HG03064 (cell line): ENCODE measurements around the gene RGS6.

Experiments
- ATAC-seq: cut with Tn5 transposase; IDR thresholded peaks from one replicate; pipeline ENCODE4 v1.9.1; 2021; ENCODE audit warnings: low read depth; ENCODE audit not compliant: unreplicated experiment

RGS6 gene

DNA sequence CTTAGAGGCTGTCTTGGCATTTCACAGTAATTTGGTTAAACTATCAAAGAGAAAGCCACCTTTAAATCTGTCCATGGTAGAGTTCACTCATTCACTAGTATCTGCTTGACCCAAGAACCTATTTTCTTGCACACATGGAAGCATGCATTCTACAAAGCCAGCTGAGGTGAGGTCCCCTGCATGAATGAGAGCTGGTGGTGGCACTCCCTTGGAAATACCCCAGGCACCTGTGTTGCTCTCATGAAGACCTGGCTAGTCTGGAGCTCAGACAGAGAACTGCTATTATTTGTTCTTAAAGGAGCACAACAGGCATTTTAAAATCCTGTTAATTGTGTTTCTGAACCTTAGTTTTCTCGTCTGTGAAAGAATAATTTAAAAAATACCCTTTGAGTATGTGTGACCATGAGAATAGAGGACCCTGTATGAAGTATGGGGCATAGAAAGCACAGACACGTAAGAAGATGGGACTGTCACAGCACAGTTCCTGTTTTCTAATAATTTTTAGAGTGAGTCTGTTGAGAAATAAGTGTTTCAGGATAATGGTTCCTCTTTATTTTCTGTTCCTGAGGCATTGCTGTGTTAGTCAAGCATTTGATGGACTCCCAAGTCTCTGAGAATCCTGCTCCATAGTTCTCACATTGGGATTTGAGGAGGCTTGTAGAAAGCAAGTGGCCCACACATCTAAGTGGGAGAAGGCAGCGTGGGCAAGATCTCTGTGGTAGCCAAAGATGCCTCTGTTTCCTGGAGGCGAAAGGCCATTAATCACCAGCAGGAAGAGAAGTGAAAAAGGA is 10.9 kb downstream of the RGS6 start:
- ATAC-seq = no peak

DNA sequence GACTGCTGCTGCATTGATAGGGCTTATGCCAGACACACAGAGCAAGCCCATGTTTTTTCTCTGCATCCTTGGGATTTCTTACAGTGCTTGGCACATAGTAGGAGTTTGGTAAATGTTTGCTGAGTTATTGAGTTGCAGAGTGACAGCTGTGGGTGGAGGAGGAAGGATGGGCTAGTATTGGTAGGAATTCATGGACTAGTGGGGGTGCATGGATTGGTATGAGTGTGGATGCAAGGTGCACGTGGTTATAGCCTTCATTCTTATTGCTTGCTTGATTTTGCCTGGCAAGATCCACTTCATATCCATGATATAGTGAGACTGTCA is 11.4 kb downstream of the RGS6 start:
- ATAC-seq = no peak

DNA sequence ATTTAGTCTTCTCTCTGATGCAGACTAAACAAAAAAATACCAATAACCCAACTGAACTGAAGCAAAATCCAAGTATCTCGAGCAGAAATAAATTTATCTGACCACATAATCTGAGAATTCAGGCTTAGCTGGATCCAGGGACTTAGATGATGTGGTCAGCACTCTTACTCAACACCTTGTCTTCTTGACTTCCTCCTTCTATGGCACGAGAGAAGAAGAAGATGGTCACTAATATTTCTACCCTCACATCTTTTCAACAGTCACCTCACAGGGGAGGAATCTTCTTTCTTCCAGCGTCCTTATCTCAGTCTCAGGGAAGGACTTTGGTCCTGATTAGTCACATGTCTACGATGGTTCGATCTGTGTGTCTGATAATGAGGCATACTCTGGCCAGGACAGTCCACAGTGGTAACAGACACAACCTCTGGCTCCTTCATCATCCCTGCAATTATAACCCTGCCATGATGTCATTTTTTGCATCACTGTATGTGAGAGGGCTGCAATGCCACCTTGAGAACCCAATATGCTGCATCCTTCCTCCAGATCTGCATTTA is 15.8 kb downstream of the RGS6 start:
- no peak for ATAC-seq

DNA sequence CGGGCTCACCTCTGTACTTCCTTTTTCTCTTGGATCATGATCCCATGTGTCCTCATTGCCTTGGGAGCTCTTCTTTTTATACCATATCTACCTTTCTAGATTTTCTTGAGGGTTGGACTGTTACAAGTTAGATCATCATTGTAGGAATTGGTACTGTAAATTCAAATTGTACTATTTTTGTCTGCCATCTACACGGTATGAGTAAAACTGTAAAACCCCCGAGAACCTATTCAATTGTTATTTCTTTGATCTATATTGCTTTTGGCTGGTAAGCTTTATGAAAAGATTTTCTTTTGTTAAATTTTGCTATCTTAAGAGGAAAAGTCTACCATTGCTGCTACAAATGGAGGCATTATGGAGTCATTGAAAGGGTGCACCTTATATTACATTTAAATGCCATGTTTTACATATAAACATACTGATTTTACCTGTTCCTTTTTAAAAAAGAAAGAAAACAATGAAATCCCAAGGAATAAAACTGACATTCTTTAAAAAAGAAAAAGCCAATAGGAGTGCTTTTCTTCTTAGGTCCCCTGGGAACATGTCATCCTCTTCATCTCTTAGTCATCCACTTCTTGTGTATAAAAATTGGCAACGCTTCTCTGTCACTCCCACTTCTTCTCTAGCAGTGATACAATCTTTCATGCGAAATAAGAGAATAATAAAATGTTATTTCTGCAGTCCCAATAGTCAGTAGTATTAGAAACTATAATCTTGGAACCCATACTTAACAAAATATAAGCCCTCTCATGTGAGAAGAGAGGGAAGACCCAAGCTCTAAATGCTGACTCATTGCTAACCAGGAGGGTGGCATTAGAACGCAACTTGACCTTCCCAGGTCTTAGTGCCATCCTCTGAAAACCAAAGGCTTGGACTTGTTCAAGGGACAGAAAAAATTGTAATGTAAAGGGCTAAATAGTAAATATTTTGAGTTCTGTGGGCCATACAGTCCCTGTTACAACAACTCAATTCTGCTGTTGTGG is 20.4 kb downstream of the RGS6 start:
- no peak for ATAC-seq

DNA sequence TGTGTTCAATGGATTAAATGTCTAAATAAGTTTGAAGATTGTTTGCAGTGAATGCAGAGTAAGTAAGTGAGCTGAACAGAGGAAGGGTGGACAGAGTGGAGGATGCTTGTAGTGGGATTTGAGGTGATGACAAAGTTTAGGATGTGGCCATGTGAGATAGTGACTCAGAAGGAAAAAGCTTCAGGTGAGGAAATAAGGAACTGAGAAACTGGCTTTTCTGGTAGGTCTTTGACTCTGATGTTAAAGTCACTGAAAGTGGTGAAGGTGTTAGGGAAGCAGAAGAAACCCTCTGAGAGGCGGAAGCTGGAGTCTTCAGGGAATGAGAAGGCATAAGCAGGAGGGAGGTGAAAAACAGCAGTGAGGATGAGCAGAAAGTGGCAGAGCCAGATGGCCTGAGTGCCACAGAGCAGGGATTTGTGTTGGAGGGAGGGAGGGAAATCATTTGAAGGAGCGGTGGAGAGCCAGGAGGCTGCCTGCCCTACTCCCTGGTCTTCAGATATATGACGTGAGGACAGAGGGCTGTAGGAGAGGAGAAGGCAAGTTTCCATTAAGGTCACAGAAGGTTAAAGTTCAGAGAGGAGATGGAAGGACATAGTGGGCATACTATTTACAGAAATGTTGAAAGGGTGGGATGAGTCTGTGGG is 24.8 kb downstream of the RGS6 start:
- ATAC-seq = no peak

DNA sequence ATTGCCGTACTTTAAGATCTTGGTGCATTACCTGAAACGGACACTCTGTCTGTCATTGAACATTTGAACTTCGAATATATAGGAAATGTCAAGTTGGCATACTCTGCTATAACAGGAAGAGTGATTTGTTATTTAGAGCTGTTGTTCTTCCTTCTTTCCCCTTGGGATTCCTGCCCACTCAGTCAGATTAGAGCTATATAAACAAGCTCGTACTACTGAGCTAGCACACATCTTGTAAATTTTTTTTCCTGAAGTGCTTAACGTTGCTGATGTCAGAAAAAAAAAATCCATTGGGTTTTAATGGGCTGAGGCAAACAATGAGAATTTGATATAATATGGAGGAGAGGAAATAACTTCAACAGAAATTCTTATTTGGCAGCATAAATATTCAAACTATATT is 26.8 kb downstream of the RGS6 start:
- no peak for ATAC-seq

DNA sequence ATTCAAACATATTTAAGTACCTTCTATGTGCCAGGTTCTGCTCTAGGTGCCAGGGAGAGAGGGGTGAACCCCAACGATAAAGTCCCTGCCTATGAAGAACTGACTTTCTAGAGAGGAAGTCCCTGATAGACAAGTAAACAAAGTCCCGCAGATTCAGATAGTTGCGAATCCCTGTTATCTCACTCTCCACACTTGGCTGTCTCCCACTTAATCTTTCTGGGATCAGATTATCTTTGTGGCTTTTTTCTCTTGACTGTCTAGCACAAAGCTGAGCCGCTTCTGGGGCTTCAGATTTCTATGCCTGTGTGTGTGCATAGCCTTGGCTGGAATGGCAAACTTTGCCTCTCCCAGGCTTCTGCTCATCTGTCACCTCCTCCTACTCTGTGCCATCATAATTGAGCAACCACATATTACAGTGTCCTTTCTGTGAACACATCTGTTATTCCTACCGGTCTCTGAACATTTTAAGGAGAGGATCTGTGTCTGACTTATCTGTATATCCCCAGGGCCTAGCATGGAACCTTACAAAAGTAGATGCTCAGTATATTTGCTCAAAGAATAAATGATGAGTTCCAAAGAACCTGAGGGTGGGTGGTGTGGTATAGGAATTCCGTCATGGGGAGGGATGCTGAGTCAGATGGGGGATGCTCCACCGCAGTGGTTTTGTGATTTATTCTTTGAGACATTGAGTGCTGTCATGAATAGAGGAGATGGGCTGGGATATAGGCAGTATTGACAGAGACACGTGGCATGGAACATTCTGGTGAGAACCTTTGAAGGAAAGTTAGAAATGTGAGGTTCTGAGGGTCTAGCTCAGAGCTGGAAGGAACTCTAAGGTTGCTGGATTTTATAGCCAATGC is 28.5 kb downstream of the RGS6 start:
- no peak for ATAC-seq

DNA sequence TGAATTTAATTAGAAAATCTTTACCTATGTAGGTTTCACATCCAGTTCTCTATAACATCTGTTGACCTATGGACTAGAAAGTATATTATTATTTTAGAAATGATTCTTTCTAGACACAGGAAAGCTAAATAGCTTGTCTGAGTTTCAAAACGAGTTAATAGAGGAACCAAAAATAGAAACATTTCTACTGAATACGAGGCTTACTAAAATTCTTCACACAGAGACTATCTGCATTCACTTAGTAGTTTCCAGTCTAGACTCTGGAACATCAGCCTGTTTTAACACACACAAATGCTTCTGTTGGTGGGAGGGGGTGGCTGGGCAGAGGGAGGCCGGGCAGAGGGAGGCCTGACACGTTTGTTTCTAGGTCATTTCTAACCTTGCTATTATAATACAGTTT is 29.7 kb downstream of the RGS6 start:
- ATAC-seq = no peak

DNA sequence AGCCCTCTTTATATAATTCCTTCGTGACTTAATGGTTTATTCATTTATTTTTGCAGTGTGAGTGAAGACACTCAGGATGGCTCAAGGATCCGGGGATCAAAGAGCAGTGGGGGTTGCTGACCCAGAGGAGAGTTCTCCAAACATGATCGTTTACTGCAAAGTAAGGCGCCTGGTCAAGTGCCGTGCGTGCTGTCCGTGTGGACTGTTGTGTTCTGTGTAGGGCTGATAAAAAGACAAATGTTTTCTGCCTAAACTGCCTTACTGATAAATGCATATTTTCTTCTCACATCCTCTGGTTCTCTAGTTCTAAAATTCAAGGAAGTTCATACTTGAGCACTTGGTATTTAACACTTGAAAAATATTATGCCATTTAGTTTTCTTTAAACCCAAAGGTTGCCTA is 32.5 kb downstream of the RGS6 start:
- no peak for ATAC-seq

DNA sequence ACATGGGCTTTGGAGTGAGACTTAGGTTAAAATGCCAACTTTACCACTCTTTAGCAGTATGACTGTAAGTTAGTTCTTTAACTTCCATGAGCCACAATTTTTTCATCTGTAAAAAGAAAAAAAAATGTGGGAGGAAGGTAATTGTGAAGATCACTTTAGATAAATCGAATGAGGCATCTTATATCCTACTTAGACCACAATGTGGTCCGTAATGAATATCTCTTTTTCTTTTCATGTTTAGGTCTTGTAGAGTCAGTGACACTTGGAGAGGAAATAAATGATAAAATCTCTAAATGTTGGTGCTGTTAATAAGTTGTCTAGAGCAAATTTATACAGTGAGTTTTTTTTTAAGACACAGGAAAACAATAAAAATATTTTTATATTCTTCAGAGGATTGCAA is 34.3 kb downstream of the RGS6 start:
- no peak for ATAC-seq

DNA sequence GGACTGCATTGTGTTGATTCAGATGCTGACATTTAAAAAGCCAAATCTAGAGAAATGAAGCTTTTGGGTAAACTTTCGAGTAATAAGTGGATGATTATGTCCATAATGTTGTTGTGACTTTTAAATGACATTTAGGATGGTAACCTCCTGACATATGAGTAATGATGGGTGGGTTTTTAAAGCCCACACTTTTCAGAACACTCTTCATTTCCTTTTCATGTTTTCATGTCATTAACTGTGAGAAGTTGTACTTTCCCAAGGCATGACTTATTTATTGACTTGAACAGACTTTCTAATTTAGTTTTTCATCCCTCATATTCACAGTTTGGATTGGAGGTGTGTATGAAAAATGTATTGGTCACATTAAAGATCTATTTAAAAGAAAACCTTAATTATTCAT is 35.5 kb downstream of the RGS6 start:
- ATAC-seq = no peak

DNA sequence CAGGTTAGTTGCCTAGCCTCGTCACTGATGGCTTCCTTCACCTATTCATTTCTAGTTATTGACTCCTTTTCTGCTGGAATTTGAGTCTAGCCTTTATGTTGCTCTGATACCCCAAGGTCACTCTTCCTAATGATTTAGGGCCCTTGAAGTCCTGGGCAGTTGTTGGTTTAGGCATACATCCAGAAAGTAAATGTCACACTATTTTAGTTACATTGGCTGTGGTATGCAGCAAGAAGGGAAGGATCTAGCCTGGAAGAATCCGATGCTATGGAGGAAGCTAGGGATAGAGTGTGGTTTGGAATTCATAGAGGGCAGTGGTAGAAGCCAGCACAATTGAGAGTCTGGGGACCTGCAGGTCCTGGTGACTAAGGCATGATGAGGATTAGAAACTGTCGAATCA is 38.0 kb downstream of the RGS6 start:
- ATAC-seq = no peak

DNA sequence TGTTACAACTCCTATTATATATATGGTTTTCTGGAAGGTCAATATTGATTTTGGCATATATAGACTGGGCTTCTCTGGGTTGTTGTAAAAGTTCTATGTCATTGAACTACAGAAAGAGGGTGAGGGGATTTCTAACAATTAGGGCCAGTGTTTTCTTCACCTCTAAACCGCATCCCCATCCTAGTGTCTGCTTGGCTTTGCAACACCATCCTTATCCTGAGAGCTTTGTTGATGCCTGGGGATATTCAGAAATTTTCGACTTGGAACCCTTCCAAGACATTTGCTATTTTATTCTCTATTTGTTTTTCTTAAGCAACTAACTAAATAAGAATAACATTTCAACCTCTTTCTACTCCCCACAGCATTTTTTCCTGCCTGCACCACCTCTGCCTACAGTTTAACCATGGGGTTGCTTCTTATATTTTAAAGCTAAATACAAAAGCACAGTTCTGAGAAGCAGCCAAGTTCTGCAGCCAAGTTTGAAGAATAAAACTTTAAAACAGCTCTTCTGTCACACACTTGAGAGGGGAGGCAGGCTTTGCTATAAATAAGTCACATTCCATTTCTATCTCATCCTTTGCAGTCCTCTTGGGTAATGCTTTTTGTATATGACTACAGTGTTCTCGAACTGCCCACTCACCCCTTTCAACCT is 53.4 kb downstream of the RGS6 start:
- no peak for ATAC-seq

DNA sequence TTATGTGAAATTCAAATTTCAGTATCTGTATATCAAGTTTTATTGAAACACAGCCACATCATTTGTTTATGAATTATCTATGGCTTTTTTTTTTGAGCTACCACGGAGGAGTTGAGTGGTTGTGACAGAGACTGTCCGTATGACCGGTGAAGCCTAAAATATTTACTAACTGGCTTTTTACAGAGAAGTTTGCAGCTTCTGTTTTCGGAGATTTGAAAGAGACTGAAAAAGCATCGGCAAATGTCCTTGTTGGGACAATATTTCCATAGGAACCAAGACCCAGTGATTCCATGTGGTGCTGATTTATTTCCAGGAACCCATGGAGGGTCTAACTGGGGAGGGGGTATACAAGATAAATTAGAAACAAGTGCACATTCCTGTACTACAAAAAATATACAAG is 56.2 kb downstream of the RGS6 start:
- ATAC-seq = no peak

DNA sequence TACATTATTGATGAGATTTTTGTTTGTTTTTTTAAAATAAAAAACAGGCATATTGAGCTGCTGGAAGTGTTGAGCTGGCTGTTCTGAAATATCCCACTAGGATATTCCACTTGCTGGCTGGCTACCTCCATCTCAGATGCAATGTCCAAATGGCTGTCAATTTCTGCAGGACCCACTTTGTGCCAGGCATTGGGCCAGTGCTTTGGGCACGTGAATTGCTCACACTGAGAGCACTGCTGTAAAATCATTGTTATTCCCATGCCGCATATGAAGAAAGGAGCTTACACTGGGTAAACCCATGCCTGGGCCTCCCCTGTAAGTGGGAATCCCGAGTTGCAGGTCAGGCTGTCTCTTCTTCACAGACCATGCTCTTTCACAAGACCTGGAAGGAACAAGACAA is 56.7 kb downstream of the RGS6 start:
- no peak for ATAC-seq

DNA sequence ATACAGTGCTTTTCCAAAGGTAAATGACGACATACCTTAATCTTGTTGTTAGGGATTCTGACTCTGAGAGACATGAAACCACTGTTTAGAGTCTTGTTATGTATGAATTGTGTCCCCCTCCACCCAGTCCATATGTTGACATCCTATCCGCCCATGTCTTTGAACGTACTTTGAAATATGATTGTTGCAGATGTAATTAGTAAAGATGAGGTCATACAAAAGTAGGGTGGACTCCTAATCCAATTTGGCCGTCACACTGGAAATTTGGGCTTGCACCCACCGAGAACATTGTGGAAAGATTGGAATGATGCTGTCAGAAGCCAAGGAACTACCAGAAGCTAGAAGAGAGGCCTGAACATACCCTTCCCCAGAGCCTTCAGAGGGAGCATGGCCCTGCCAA is 62.2 kb downstream of the RGS6 start:
- ATAC-seq = no peak

DNA sequence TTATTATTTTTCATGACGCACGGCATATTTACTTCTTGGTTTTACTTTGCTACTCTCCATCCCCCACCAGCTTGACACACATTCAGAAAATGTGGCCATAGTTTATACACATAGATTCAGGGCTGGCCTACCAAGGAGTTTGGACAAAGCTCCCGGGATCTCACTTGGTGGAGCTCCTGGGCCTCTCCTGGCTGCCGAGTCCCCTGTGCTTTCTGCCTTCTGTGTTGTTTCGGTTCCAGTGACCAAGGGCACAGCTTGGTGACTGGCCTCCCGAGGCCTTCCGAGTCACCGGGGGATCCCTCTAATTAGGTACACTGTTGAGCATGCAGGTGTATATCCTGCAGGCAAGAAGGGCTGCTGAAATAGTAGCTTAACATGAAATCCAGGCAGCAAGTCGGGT is 63.5 kb downstream of the RGS6 start:
- no peak for ATAC-seq

DNA sequence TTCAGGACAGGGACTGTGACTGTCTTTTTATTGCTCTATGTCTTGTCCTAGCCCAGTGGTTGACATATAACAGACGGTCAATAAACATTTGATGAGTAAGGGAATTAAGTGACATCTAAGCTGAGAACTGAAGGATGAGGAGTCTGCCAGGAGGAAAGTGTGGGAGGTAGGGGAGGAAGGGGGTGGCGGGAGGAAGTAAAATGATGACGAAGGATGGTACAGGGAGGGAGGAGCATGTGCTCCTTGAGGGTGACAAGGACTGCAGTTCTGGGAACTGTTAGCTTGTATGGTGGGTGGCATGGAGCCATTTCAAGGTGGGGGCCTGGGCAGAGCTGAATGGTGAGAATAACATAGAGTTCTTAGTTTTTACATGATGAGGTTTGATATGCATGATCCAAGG is 64.4 kb downstream of the RGS6 start:
- no peak for ATAC-seq

DNA sequence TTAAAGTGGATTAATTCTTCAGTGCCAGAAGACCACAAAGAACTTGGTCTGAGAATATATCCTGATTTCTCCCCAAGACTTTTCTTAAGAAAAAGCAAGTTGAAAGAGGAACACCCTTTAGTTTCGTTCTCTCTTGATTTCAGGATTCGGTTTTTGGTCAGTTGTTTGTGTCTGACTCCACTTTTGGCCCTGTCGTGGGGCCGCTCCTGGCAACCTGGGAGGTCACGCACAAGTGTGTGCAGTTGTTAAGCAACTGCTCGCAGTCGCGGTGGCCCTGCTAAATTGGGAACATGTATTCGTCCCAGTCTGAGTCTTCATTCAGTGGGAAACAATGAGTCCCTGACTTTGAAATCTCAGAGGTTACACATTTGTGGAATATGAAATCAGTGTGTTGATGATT is 68.7 kb downstream of the RGS6 start:
- ATAC-seq = no peak

DNA sequence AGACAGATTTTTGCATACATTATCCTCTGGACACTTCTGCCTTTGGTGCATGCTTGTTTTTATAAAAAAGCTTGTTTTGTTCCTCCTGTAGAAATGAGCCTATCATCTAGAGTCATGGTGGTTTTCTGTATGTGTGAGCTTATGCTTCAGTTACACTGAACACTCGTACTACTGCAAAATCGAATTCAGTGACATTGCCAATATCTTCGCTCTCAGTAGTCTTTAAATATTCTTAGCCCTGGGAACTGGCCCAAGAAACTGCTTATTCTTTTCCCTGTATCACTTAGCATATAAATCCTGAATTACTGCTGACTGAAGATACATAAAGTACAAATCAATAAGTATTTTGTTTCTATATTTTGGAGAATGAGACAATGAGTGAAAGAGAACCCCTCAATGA is 70.5 kb downstream of the RGS6 start:
- no peak for ATAC-seq
